Measurements from ENCODE around the gene MYD88.

GRCh38 chr3:38120693-38121450 lies 17.6 kb upstream of the MYD88 start:
- TF ChIP-seq CTCF (IDR thresholded peaks at IDR 0.05) (no peak), POLR2A (IDR thresholded peaks at IDR 0.05) (no peak)
